ENCODE data around the gene RCAN3.

RCAN3 gene

GRCh38 chr1:24586119-24586518, 83.5 kb downstream of the RCAN3 start:
- FAIRE-seq: no peak

- FAIRE-seq: no peak
These were observed 84.6 kb downstream of the RCAN3 start for GRCh38 chr1:24586970-24587820.

GRCh38 chr1:24588573-24588972, 85.9 kb downstream of the RCAN3 start:
- no peak for FAIRE-seq

GRCh38 chr1:24589200-24589599, 86.6 kb downstream of the RCAN3 start:
- FAIRE-seq: no peak
